Measurements from ENCODE around the gene C16orf95. TPM values are rescaled to one million over a fixed set of nuclear protein-coding genes. Genes with fewer than 3 reads are reported as not detected.

C16orf95 gene
- total and polyA plus RNA-seq, 2 of the 4 experiments (the other 2 are of a cell fraction) = 2.0 to 4.7 TPM

DNA sequence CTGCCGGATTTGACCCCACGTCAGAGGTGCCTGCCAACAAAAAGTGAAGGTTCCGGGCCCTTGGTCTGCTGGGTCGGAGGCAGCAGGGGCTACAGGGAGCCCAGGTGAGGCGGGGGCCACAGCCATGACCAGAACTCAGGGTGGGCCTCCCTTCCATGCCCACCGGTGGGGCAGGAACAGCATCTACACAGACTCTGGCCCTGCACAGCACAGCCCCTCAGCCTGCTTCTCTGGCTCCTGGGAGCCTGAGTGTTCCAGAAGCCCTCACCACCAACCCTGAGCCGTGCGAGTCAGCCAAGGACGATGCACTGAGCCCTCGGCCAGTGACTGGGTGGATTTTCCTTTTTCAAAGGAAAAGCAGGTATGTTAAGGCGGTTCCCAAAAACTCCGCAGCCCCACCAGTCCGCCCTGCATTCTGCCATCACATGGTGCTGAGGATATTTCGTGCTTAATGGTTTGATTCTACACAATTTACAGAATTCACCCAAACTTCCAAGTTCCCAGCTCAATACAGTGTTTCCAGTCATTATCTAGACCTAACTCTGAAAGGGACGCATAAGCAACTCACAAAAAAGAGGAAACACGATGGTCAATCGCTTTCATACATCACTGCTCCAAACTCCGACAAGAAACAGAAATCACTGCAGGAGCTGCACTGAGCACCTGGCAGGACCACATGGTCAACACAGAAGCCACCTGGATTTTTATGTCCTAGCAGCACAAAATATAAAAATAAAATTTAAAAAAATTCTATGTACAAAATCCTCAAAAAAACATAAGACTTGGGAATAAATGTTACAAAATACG, 19.4 kb upstream of the C16orf95 start:
- ATAC-seq (ENCODE audit: low read depth) = no peak
- no TSS peak for BruUV-seq (replicated peaks)
- CTCF ChIA-PET = no interaction called here

More for the DNA sequence above, 19.4 kb upstream of the C16orf95 start:
- H2BK120ac ChIP-seq (ENCODE audit: low read depth, low read length) = no peak overlapping the region
- H2BK15ac ChIP-seq (ENCODE audit: low read depth, low read length) = no peak overlapping the region
- intact Hi-C loops (cut with micrococcal nuclease) = no loop called here
- H3K9me3 ChIP-seq (ENCODE audit: control insufficient read depth, insufficient read depth, low read length) = no peaks in the 10 kb centered on the region
- H2AK9ac ChIP-seq (replicated peaks; ENCODE audit: low read depth, low read length, poor library complexity) = no peak overlapping the region
- peaks cover 3% of the 10 kb centered on the region; the same call in 1 of the 2 replicates for H3K4me1 ChIP-seq (ENCODE audit: control insufficient read depth, insufficient read depth, low read length)
- H3K27me3 ChIP-seq (ENCODE audit: control insufficient read depth, insufficient read depth, low read length) = no peaks in the 10 kb centered on the region
- peaks cover 34% of the 10 kb centered on the region for H3K36me3 ChIP-seq (ENCODE audit: control insufficient read depth, insufficient read depth, low read length)
- no peak overlapping the region for H4K8ac ChIP-seq (ENCODE audit: low read depth in 2 of 2, low read length in 2 of 2)
- dilution Hi-C loops (cut with HindIII; ENCODE audit: low sequenced_read_pairs, unreplicated experiment) = no loop called here
- no peak overlapping the region for H3K4ac ChIP-seq (ENCODE audit: low read depth, low read length)
- peaks cover 3% of the 10 kb centered on the region; the same call in 1 of the 2 replicates for H3K9me1 ChIP-seq (ENCODE audit: insufficient read depth, low read length)
- H3K56ac ChIP-seq (ENCODE audit: extremely low read depth, insufficient read depth, low read length) = no peak overlapping the region
- POLR2A ChIA-PET (ENCODE audit: unreplicated experiment) = no interaction called here
- no peak overlapping the region for H2AFZ ChIP-seq (replicated peaks; ENCODE audit: low read length, poor library complexity)
- no peak overlapping the region for H2BK5ac ChIP-seq (ENCODE audit: low read depth, low read length, poor library complexity, severe bottlenecking)
- no peak overlapping the region for H3K27ac ChIP-seq (ENCODE audit: insufficient read depth, low read length)
- H3K18ac ChIP-seq (ENCODE audit: low read depth, low read length) = no peak overlapping the region
- H3K79me1 ChIP-seq (ENCODE audit: low read depth in 1 of 2, low read length in 2 of 2) = peaks cover 3 to 31% of the 10 kb centered on the region in 2 experiments
- no peak overlapping the region for H4K5ac ChIP-seq (ENCODE audit: low read depth, low read length)
- WGBS, 2 experiments (ENCODE audit: extremely low coverage in 2 of 2, insufficient read length in 1 of 2) = 94% methylated on average over 9 of the region's 19 CpGs; no CpG with 5 or more reads in 1 of the 2 experiments
- in situ Hi-C loops (cut with MboI; ENCODE audit: low sequenced_read_pairs) = no loop called here
- no peak for TF ChIP-seq POLR2A (IDR thresholded peaks at IDR 0.05; ENCODE audit: low read depth, low read length)
- TF ChIP-seq, protein P1, sequence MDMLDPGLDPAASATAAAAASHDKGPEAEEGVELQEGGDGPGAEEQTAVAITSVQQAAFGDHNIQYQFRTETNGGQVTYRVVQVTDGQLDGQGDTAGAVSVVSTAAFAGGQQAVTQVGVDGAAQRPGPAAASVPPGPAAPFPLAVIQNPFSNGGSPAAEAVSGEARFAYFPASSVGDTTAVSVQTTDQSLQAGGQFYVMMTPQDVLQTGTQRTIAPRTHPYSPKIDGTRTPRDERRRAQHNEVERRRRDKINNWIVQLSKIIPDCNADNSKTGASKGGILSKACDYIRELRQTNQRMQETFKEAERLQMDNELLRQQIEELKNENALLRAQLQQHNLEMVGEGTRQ (IDR thresholded peaks at IDR 0.05; ENCODE audit: low read depth, low read length) = no peak
- H4K20me1 ChIP-seq (ENCODE audit: insufficient read depth, low read length) = peaks cover 7% of the 10 kb centered on the region; the same call in 1 of the 2 replicates
- H3K14ac ChIP-seq (replicated peaks; ENCODE audit: low read depth, low read length) = no peak overlapping the region
- H3K9ac ChIP-seq (ENCODE audit: low read depth, low read length) = no peak overlapping the region
- H3K4me3 ChIP-seq (ENCODE audit: insufficient read depth, low read depth, low read length) = no peak overlapping the region
- H3K4me2 ChIP-seq (ENCODE audit: low read depth, low read length) = no peak overlapping the region
- H2AK5ac ChIP-seq (ENCODE audit: low read depth, low read length) = no peak overlapping the region
- H3K23ac ChIP-seq (ENCODE audit: low read depth, low read length) = no peak overlapping the region
- no peak overlapping the region for H4K91ac ChIP-seq (ENCODE audit: insufficient read depth, low read depth, low read length)
- H2BK20ac ChIP-seq (ENCODE audit: low read depth, low read length) = no peak overlapping the region
- DNase-seq = no peak

Data from IMR-90 (cell line).